HG03521 (cell line): Measurements from ENCODE around the gene RAD50.

Experiments
- ATAC-seq: cut with Tn5 transposase; IDR thresholded peaks from one replicate; pipeline ENCODE4 v1.9.1; 2021; ENCODE audit warnings: mild to moderate bottlenecking, moderate library complexity; ENCODE audit not compliant: unreplicated experiment

RAD50 gene

GRCh38 chr5:132658381-132659302 is 101.9 kb downstream of the RAD50 start:
- ATAC-seq = no peak

- ATAC-seq = no peak
These were observed 103.1 kb downstream of the RAD50 start for GRCh38 chr5:132659598-132660493.

GRCh38 chr5:132661231-132662003 is 104.6 kb downstream of the RAD50 start:
- no peak for ATAC-seq

GRCh38 chr5:132662004-132662401 is 105.2 kb downstream of the RAD50 start:
- no peak for ATAC-seq

- peak; percentile 40 for ATAC-seq
These were observed 106.4 kb downstream of the RAD50 start for GRCh38 chr5:132662925-132663770.

- ATAC-seq = peak; percentile 47
These were observed 107.3 kb downstream of the RAD50 start for GRCh38 chr5:132663771-132664695.

GRCh38 chr5:132664696-132665209 is 108.0 kb downstream of the RAD50 start:
- no peak for ATAC-seq

- no peak for ATAC-seq
These were observed 108.8 kb downstream of the RAD50 start for GRCh38 chr5:132665574-132666080.

- no peak for ATAC-seq
These were observed 109.7 kb downstream of the RAD50 start for GRCh38 chr5:132666310-132667123.

- ATAC-seq = no peak
These were observed 110.5 kb downstream of the RAD50 start for GRCh38 chr5:132667309-132667708.

GRCh38 chr5:132667761-132668705 is 111.3 kb downstream of the RAD50 start:
- no peak for ATAC-seq

GRCh38 chr5:132668706-132669454 is 112.1 kb downstream of the RAD50 start:
- ATAC-seq = no peak

- ATAC-seq = no peak
These were observed 112.7 kb downstream of the RAD50 start for GRCh38 chr5:132669455-132669820.

- ATAC-seq = no peak
These were observed 113.4 kb downstream of the RAD50 start for GRCh38 chr5:132669966-132670882.

- ATAC-seq = no peak
These were observed 114.2 kb downstream of the RAD50 start for GRCh38 chr5:132671000-132671399.
